ENCODE data around the gene KIF13A.

DNA sequence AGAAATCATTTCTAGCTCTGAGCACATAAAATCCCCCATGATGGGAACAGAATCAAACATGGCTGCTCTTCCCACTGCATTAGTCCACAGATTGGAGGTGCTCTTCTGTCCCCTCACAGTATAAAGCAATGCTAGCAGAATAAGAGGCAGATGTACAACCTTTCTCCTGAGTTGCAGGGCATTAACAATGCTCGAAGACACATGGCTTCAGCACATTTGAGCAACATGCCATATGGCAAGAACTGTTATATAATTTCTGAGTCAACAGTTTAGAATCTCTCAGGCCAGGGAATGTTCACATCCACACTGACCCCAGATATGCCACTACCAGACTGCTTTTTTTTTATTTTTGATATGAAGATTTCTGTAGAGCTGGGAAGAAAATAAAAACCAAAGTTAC lies 119.6 kb downstream of the KIF13A start:
- TF ChIP-seq, protein P1, sequence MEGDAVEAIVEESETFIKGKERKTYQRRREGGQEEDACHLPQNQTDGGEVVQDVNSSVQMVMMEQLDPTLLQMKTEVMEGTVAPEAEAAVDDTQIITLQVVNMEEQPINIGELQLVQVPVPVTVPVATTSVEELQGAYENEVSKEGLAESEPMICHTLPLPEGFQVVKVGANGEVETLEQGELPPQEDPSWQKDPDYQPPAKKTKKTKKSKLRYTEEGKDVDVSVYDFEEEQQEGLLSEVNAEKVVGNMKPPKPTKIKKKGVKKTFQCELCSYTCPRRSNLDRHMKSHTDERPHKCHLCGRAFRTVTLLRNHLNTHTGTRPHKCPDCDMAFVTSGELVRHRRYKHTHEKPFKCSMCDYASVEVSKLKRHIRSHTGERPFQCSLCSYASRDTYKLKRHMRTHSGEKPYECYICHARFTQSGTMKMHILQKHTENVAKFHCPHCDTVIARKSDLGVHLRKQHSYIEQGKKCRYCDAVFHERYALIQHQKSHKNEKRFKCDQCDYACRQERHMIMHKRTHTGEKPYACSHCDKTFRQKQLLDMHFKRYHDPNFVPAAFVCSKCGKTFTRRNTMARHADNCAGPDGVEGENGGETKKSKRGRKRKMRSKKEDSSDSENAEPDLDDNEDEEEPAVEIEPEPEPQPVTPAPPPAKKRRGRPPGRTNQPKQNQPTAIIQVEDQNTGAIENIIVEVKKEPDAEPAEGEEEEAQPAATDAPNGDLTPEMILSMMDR (conservative IDR thresholded peaks at IDR 0.05) = no peak
- no peak for TF ChIP-seq EZH2 (IDR thresholded peaks at IDR 0.05; ENCODE audit: low read depth)
